ENCODE results near the gene SHANK1. TPM values are rescaled to one million over a fixed set of nuclear protein-coding genes. Genes with fewer than 3 reads are reported as not detected.

Gene SHANK1
- total RNA-seq: 10.2 TPM

DNA sequence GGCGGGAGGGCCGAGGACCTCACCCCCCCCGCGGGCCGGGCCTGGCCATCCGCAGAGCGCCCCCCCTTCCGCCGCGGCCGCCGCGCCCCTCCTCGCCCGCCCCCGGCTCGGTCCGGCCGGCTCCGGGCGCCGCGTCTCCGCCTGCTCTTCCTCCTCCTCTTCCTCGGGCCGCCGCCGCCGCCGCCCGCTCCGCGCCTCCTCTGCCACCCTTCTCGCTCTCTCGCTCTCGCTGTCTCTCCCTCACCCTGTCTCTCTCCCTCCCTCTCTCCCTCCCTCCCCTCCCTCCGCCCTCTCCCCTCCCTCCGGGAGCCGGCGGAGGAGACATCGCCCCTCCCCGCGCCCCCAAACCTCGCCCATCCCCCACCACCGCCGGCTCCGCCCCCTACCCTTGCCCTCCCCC, at the start of gene SHANK1:
Gene SHANK1 (minus strand): TSS at position 237 of the 400 bp plus-strand sequence. CDS start 2,883 bp downstream, outside the sequence.

DNA sequence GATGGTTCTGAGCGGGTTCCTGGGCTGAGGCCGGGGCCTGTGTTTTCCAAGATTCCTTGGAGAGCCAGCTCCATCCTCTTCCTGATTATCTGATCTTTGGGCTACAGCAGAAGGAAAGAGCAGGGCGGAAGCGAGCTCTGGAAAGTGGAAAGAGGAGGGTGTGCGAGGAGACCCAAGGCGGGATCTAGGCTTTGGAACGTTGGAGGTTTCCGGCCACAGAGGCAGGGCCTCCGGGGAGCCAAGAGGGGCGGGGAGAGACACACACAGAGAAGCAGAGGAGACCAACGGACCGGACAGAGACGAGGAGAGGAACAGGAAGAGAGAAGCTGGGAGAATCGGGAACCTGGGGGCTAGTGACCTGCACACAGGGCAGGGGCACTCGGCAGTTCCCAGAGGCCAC, 3.5 kb upstream of the SHANK1 start, which contains the start of gene CLEC11A:
Gene CLEC11A (plus strand): TSS at position 296 of the 400 bp plus-strand sequence. CDS start 162 bp downstream, outside the sequence.

DNA sequence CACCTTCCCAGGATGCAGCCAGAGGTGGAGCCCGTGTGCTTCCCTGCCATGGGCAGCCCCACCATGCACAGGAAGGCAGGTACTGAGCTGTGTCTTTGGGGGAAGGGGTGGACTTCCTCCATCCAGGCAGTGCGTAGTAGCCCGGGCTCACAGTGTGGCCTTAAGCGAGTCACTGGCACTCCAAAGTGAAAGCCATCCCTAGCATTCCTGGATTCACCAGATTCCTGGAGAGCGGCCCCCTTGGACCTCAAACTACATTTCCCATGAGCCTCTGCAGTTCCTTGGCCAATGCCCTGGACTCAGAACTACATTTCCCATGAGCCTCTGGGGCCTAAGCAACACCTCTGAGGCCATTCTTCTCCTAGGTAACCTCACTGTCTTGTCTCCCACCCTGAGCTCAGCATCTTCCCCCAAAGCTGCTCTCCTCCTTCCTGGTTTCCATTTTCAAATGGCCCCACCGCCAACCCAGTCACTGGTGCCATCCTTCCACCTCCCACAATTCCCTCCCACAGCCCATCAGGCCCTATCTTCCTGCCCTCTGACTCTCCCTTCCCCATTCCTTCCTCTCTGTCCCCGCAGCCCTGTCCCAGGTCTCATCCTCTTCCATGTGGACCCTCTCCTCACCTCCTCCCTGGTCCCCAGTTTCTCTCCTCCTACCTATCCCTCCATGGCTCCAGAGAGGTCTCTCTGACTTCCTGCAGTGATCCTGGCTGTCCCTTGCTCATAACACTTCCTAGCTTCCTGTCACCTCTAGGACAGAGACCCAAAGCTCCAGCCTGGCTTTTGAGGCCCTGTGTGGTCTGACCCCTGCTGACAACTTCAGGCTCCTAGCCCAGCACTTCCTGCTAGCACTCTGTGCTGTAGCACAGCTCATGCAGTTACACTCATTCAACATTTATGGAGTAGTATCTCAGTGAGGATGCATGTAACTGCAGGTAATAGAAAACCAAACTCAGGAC, 69.9 kb downstream of the SHANK1 start, which contains the start of gene C19orf81:
Gene C19orf81 (plus strand): TSS at position 13 of the 959 bp plus-strand sequence. CDS start 0 bp downstream, at position 13.

DNA sequence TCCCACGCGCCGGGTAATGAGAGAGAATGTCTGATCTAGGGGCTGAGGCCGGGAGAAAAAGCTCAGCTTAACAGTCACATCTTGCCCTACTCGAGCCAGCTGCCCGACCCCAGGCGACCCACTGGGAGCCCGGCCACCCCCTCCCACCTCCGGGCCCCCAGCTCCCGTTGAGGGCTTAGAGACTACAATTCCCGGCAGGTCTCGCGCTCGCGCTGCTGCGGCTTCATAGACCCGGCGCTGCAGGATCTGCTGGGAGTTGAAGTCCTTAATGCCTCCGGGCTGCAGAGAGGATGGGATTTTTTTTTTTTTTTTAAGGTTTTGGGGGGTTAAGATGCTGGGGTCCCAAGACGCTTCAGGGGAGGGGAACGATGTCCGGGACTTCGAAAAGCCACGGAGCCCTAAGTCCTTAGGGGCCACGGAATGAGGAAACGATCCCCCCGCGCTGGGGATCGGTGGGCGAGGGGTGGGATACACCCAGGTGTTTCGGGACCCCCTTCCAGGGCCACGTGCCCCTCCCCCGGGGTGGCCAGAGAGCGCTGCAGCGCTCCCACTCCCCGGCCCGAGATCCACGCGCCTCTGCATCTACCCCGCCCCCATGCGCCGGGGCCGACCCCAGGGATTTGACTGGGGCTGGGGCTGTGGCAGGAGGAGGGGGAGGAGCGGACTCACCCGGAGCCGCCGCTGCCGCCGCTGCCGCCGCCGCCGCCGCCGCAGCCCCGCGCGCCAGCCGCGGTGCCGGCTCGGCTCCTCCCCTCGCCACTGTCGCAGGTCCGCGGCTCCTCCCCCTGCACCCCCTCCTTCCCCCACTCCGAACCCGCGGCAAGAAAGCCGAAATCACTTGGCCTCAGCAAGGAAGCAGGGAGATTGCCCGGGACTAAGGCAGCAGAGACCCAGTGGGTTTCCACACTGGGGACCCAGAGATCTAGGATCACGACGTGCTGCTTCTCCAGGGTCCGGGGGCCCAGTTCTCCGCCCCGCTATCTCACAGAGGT, 80.2 kb downstream of the SHANK1 start, which contains the start of gene SYT3:
Gene SYT3 (minus strand): TSS at position 761 of the 992 bp plus-strand sequence. CDS start 2,470 bp downstream, outside the sequence.

Other genes starting within 250 kb of the SHANK1 start
- gene EMC10, start 243.3 kb downstream of the SHANK1 start, total RNA-seq: 107 TPM
- gene GARIN5A, start 243.0 kb downstream of the SHANK1 start, total RNA-seq: 4.4 TPM
- gene JOSD2, start 208.6 kb downstream of the SHANK1 start, total RNA-seq: 18.8 TPM
- gene ASPDH, start 205.9 kb downstream of the SHANK1 start, total RNA-seq: 5.7 TPM
- gene LRRC4B, start 151.4 kb downstream of the SHANK1 start, total RNA-seq: 35.3 TPM
- 0.76 TPM for gene SYT3, start 79.9 kb downstream of the SHANK1 start, total RNA-seq
- gene C19orf81, start 70.4 kb downstream of the SHANK1 start, total RNA-seq: 6.2 TPM
- 61.6 TPM for gene CLEC11A, start 3.6 kb upstream of the SHANK1 start, total RNA-seq
- not detected for gene GPR32, start 50.7 kb upstream of the SHANK1 start, total RNA-seq
- gene ACP4, start 70.6 kb upstream of the SHANK1 start, total RNA-seq: not detected
- 0.35 TPM for gene KLK1, start 104.0 kb upstream of the SHANK1 start, total RNA-seq
- not detected for gene KLK15, start 113.8 kb upstream of the SHANK1 start, total RNA-seq
- gene KLK3, start 135.1 kb upstream of the SHANK1 start, total RNA-seq: not detected
- gene KLK2, start 153.6 kb upstream of the SHANK1 start, total RNA-seq: not detected
- gene KLK4, start 191.6 kb upstream of the SHANK1 start, total RNA-seq: not detected
- 0.93 TPM for gene KLK5, start 233.2 kb upstream of the SHANK1 start, total RNA-seq
- 6.7 TPM for gene KLK6, start 249.8 kb upstream of the SHANK1 start, total RNA-seq

Measured in metanephros (tissue), 1 donor.